Esophagus squamous epithelium (tissue), 4 donors: ENCODE data around the gene CTU1.

Source experiments
- POLR2A ChIP-seq, 4 donors: fragments of 450-650 bp; IDR thresholded peaks; one replicate each; pipeline ENCODE4 v1.6.1; 2017; ENCODE audit warnings: antibody characterized with exemption in 4 of 4, mild to moderate bottlenecking in 4 of 4, moderate library complexity in 3 of 4
- TF ChIP-seq, protein P1 (sequence below), 6 experiments: fragments of 450-650 bp in 4 of 6; fragments of 200-600 bp in 2 of 6; sonication (generic) in 2 of 6; IDR thresholded peaks; one replicate each; pipeline ENCODE4 v1.5.1; 2016 to 2019; ENCODE audit warnings: antibody characterized with exemption in 6 of 6, mild to moderate bottlenecking in 4 of 6, moderate library complexity in 4 of 6

DNA sequence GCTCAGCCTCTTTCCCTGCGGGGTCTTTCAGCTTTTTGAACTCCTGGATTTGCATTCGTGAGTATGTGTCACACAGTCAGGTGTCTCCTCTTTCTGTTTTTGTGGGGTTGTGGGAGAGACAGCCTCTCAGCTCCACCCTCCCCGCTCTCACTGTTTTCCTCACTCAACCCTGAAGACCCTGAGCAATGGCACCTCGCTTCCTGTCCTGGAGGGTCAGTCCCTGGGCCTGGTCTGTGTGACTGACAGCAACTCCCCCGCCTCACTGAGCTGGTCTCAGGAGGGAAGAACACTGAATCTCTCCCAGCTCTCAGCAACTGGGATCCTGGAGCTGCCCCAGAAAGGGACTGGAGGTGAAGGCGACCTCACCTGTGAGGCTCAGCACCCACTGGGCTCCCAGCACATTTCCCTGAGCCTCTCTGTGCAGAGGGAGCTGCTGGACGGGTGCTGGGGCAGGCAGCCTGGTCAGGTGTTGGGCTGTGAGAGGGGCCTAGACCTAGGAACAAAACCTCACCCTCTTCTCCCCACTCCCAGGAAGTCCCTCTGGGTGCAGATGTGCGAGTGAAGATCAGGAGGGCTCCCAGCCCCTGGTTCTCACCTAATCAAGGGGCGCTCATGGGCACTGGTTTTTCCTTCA, 29.7 kb upstream of the CTU1 start:
- TF ChIP-seq, protein P1, sequence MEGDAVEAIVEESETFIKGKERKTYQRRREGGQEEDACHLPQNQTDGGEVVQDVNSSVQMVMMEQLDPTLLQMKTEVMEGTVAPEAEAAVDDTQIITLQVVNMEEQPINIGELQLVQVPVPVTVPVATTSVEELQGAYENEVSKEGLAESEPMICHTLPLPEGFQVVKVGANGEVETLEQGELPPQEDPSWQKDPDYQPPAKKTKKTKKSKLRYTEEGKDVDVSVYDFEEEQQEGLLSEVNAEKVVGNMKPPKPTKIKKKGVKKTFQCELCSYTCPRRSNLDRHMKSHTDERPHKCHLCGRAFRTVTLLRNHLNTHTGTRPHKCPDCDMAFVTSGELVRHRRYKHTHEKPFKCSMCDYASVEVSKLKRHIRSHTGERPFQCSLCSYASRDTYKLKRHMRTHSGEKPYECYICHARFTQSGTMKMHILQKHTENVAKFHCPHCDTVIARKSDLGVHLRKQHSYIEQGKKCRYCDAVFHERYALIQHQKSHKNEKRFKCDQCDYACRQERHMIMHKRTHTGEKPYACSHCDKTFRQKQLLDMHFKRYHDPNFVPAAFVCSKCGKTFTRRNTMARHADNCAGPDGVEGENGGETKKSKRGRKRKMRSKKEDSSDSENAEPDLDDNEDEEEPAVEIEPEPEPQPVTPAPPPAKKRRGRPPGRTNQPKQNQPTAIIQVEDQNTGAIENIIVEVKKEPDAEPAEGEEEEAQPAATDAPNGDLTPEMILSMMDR (IDR thresholded peaks at IDR 0.05), result no peak
- no peak for TF ChIP-seq POLR2A (IDR thresholded peaks at IDR 0.05)
